Measurements from ENCODE around the gene NUMB. TPM values are rescaled to one million over a fixed set of nuclear protein-coding genes. Genes with fewer than 3 reads are reported as not detected.

The NUMB gene
- total and polyA plus RNA-seq, 2 of the 4 experiments (the other 2 are of a cell fraction), result 45.9 to 114 TPM

- H3K4me3 ChIP-seq (ENCODE audit: insufficient read depth, low read depth, low read length), result peak overlapping the region; percentile 21
- H2AK5ac ChIP-seq (ENCODE audit: low read depth, low read length), result peak overlapping the region; percentile 40; the same call in 1 of the 2 replicates
- intact Hi-C loops (cut with micrococcal nuclease), result no loop called here
- H3K56ac ChIP-seq (ENCODE audit: extremely low read depth, insufficient read depth, low read length), result no peak overlapping the region
- no peak overlapping the region for H3K9ac ChIP-seq (ENCODE audit: low read depth, low read length)
- 44% methylated on average over 10 of the region's 48 CpGs; no CpG with 5 or more reads in 1 of the 2 experiments for WGBS, 2 experiments (ENCODE audit: extremely low coverage in 2 of 2, insufficient read length in 1 of 2)
- no peaks in the 10 kb centered on the region for H4K20me1 ChIP-seq (ENCODE audit: insufficient read depth, low read length)
- H4K8ac ChIP-seq (ENCODE audit: low read depth in 2 of 2, low read length in 2 of 2), result peak overlapping the region; percentile 6 to 65; a peak in 2 of 4 replicates
- peak; percentile 56 for ATAC-seq (ENCODE audit: low read depth)
- no peak overlapping the region for H2BK120ac ChIP-seq (ENCODE audit: low read depth, low read length)
- BruUV-seq (replicated peaks), result no TSS peak
- H3K4ac ChIP-seq (ENCODE audit: low read depth, low read length), result peak overlapping the region; percentile 53
- H2AFZ ChIP-seq (replicated peaks; ENCODE audit: low read length, poor library complexity), result peak overlapping the region; percentile 77
- CTCF ChIA-PET, result no interaction called here
- peak overlapping the region; percentile 69 for H3K4me2 ChIP-seq (ENCODE audit: low read depth, low read length)
- H3K18ac ChIP-seq (ENCODE audit: low read depth, low read length), result no peak overlapping the region
- peak overlapping the region; percentile 71; the same call in 1 of the 2 replicates for H3K14ac ChIP-seq (replicated peaks; ENCODE audit: low read depth, low read length)
- no peak overlapping the region for H3K27ac ChIP-seq (ENCODE audit: insufficient read depth, low read length)
- peak overlapping the region; percentile 42 for H2AK9ac ChIP-seq (replicated peaks; ENCODE audit: low read depth, low read length, poor library complexity)
- no peak overlapping the region for H2BK15ac ChIP-seq (ENCODE audit: low read depth, low read length)
- in situ Hi-C loops (cut with MboI; ENCODE audit: low sequenced_read_pairs), result no loop called here
- H4K5ac ChIP-seq (ENCODE audit: low read depth, low read length), result 0 out of 2 replicates have a peak overlapping the region, but pooled peaks have one; percentile 2
- POLR2A ChIA-PET (ENCODE audit: unreplicated experiment), result no interaction called here
- H4K91ac ChIP-seq (ENCODE audit: insufficient read depth, low read depth, low read length), result no peak overlapping the region; the same call in 1 of the 2 replicates
- dilution Hi-C loops (cut with HindIII; ENCODE audit: low sequenced_read_pairs, unreplicated experiment), result no loop called here
- no peaks in the 10 kb centered on the region for H3K9me3 ChIP-seq (ENCODE audit: control insufficient read depth, insufficient read depth, low read length)
- peak; percentile 18 for DNase-seq
- no peaks in the 10 kb centered on the region for H3K27me3 ChIP-seq (ENCODE audit: control insufficient read depth, insufficient read depth, low read length)
- peaks cover 4% of the 10 kb centered on the region for H3K4me1 ChIP-seq (ENCODE audit: control insufficient read depth, insufficient read depth, low read length)
- H3K9me1 ChIP-seq (ENCODE audit: insufficient read depth, low read length), result peaks cover 2% of the 10 kb centered on the region; the same call in 1 of the 2 replicates
- H2BK5ac ChIP-seq (ENCODE audit: low read depth, low read length, poor library complexity, severe bottlenecking), result no peak overlapping the region
- peak overlapping the region; percentile 56; the same call in 1 of the 2 replicates for H3K23ac ChIP-seq (ENCODE audit: low read depth, low read length)
- no peak overlapping the region for H2BK20ac ChIP-seq (ENCODE audit: low read depth, low read length)
- no peaks in the 10 kb centered on the region for H3K79me1 ChIP-seq (ENCODE audit: low read depth in 1 of 2, low read length in 2 of 2)
- H3K36me3 ChIP-seq (ENCODE audit: control insufficient read depth, insufficient read depth, low read length), result peaks cover 15% of the 10 kb centered on the region
- no peak for TF ChIP-seq USF2 (IDR thresholded peaks at IDR 0.05; ENCODE audit: low read depth, low read length)
- TF ChIP-seq CEBPB (IDR thresholded peaks at IDR 0.05; ENCODE audit: low read depth, low read length), result no peak
- no peak for TF ChIP-seq RAD21 (IDR thresholded peaks at IDR 0.05; ENCODE audit: low read length)
- no peak for TF ChIP-seq RCOR1 (IDR thresholded peaks at IDR 0.05; ENCODE audit: insufficient replicate concordance, low read length)
- no peak for TF ChIP-seq CHD1 (IDR thresholded peaks at IDR 0.05; ENCODE audit: low read depth, low read length)
- TF ChIP-seq MXI1 (IDR thresholded peaks at IDR 0.05; ENCODE audit: borderline replicate concordance, low read depth, low read length), result no peak
- no peak for TF ChIP-seq POLR2A (IDR thresholded peaks at IDR 0.05; ENCODE audit: low read depth, low read length)
- no peak for TF ChIP-seq SMC3 (IDR thresholded peaks at IDR 0.05; ENCODE audit: low read depth, low read length)
- TF ChIP-seq MAZ (IDR thresholded peaks at IDR 0.05; ENCODE audit: borderline replicate concordance, low read depth, low read length), result no peak
- TF ChIP-seq CTCF (conservative IDR thresholded peaks at IDR 0.05; ENCODE audit: low read depth, low read length), result no peak
- no peak for TF ChIP-seq ELK1 (IDR thresholded peaks at IDR 0.05; ENCODE audit: borderline replicate concordance, low read depth, low read length)
- no peak for TF ChIP-seq RFX5 (IDR thresholded peaks at IDR 0.05; ENCODE audit: low read depth, low read length)
- no peak for TF ChIP-seq FOS (IDR thresholded peaks at IDR 0.05; ENCODE audit: low read depth, low read length)
- no peak for TF ChIP-seq BHLHE40 (IDR thresholded peaks at IDR 0.05; ENCODE audit: low read depth, low read length)
These were observed 188.4 kb downstream of the NUMB start for GRCh38 chr14:73269729-73270531.

Measured in IMR-90 (cell line).